Loucy (cell line): ENCODE measurements around the gene C1QL1.

Source experiments
- EZH2phosphoT487 ChIP-seq: fragments of 200-600 bp; IDR thresholded peaks from 2 replicates; pipeline ENCODE4 v1.6.1; 2018; ENCODE audit warnings: antibody characterized with exemption, mild to moderate bottlenecking, moderate library complexity, borderline replicate concordance
- TF ChIP-seq, protein P1 (sequence below): fragments of 200-600 bp; sonication (generic); conservative IDR thresholded peaks from 2 replicates; pipeline ENCODE4 v1.5.1; 2014; ENCODE audit warnings: mild to moderate bottlenecking, antibody characterized with exemption, low read length

DNA sequence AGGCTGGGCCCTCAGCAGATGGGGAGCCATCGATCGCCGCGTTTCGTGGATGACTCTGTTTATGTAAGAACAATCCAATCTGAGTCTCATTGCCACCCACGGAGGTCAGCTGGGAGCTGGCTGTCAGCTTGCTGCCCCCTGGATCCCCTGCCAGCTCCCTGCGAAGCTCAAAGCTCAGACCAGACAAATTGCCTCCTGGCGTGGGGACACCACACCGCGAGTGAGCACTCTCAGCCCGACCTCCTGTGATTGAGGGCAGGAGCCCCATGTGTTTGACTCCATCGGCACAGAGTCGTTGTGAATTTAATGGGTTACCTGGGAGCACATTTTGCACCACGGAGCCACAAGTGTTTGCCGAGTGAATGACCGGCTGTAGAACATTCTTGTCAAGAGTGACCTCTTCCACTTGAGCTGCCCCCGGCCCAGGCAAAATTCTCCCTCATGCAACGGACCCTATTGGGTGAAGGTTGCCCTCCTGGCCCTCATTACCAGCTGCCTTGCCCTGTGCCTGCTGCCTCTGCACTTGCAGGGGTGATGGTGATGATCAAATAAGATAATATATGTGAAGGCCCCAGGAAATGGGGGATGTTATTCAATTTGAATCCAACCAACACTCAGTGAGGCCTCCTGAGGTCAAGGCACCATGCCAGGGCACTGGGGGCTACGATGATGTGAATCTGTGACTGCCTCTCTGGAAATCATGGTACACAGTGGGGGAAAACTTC lies 45.2 kb downstream of the C1QL1 start:
- TF ChIP-seq, protein P1, sequence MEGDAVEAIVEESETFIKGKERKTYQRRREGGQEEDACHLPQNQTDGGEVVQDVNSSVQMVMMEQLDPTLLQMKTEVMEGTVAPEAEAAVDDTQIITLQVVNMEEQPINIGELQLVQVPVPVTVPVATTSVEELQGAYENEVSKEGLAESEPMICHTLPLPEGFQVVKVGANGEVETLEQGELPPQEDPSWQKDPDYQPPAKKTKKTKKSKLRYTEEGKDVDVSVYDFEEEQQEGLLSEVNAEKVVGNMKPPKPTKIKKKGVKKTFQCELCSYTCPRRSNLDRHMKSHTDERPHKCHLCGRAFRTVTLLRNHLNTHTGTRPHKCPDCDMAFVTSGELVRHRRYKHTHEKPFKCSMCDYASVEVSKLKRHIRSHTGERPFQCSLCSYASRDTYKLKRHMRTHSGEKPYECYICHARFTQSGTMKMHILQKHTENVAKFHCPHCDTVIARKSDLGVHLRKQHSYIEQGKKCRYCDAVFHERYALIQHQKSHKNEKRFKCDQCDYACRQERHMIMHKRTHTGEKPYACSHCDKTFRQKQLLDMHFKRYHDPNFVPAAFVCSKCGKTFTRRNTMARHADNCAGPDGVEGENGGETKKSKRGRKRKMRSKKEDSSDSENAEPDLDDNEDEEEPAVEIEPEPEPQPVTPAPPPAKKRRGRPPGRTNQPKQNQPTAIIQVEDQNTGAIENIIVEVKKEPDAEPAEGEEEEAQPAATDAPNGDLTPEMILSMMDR: no peak
- TF ChIP-seq EZH2phosphoT487: no peak
